Measurements from ENCODE around the gene KIFC1.

Gene KIFC1

DNA sequence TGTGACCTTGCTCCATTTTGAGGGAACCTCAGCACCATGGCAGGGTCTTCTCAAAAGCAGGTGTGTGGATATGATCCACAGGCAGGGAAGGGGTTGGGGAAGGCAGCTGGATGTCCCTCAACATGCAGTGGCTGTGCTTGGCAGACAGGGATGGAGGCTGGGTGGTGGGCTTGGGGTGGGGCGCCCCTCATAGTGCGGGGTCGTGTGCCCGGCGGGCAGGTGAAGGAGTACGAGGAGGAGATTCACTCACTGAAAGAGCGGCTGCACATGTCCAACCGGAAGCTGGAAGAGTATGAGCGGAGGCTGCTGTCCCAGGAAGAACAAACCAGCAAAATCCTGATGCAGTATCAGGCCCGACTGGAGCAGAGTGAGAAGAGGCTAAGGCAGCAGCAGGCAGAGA is 54.7 kb downstream of the KIFC1 start:
- H3K9me3 ChIP-seq (ENCODE audit: control insufficient read depth, low read length), result no peaks in the 10 kb centered on the region
- no peak overlapping the region for H3K4me3 ChIP-seq (ENCODE audit: low read length)
- no peaks in the 10 kb centered on the region for H3K27me3 ChIP-seq (ENCODE audit: control insufficient read depth, insufficient read depth, low read length)
- no peaks in the 10 kb centered on the region for H3K36me3 ChIP-seq (ENCODE audit: control insufficient read depth, insufficient read depth, low read length)
- H3K4me1 ChIP-seq (ENCODE audit: control insufficient read depth, insufficient read depth, low read length), result no peaks in the 10 kb centered on the region
- no peak overlapping the region for H3K9ac ChIP-seq (ENCODE audit: low read length)

GRCh38 chr6:33450434-33450833 is 58.8 kb downstream of the KIFC1 start:
- H3K4me3 ChIP-seq (ENCODE audit: low read length), result no peak overlapping the region
- no peaks in the 10 kb centered on the region for H3K27me3 ChIP-seq (ENCODE audit: control insufficient read depth, insufficient read depth, low read length)
- H3K36me3 ChIP-seq (ENCODE audit: control insufficient read depth, insufficient read depth, low read length), result no peaks in the 10 kb centered on the region
- H3K9me3 ChIP-seq (ENCODE audit: control insufficient read depth, low read length), result no peaks in the 10 kb centered on the region
- H3K4me1 ChIP-seq (ENCODE audit: control insufficient read depth, insufficient read depth, low read length), result peaks cover 7% of the 10 kb centered on the region
- no peak overlapping the region for H3K9ac ChIP-seq (ENCODE audit: low read length)

DNA sequence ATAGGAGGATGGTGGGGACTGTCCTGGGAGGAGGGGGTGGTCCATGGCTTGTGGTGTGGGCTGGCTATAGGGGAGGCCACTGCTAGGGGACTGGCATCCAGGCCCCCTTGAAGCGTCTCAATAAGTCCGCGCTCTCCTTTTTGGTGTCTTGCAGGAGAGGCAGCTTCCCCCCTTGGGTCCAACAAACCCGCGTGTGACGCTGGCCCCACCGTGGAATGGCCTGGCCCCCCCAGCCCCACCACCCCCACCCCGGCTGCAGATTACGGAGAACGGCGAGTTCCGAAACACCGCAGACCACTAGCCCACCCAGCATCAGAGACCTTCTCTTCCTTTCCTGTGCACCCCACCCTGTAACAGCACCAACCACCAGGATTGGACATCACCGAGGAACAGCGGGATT is 60.0 kb downstream of the KIFC1 start:
- no peaks in the 10 kb centered on the region for H3K9me3 ChIP-seq (ENCODE audit: control insufficient read depth, low read length)
- H3K4me3 ChIP-seq (ENCODE audit: low read length), result no peak overlapping the region
- H3K27me3 ChIP-seq (ENCODE audit: control insufficient read depth, insufficient read depth, low read length), result no peaks in the 10 kb centered on the region
- no peak overlapping the region for H3K9ac ChIP-seq (ENCODE audit: low read length)
- H3K36me3 ChIP-seq (ENCODE audit: control insufficient read depth, insufficient read depth, low read length), result no peaks in the 10 kb centered on the region
- H3K4me1 ChIP-seq (ENCODE audit: control insufficient read depth, insufficient read depth, low read length), result peaks cover 8% of the 10 kb centered on the region

DNA sequence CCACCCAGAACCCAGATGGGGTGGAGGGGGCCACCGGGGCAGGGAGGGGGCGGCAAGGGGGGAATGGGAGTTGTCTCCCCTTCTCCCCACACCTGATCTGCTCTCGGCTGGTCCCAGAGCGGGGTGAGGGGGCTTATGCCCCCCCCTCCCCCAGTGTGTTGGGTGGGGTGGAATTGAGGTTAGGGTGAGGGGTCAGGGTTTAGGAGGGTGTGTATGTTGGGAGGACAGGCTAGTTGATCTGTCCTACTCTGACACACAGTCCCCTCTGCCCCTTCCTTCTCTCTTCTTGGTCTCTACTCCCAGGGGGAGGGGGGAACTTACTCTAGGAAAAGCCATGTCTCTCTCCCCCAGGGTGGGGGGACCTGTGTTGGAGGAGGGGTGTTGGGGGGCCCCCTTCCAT is 60.9 kb downstream of the KIFC1 start:
- no peaks in the 10 kb centered on the region for H3K36me3 ChIP-seq (ENCODE audit: control insufficient read depth, insufficient read depth, low read length)
- no peaks in the 10 kb centered on the region for H3K27me3 ChIP-seq (ENCODE audit: control insufficient read depth, insufficient read depth, low read length)
- no peaks in the 10 kb centered on the region for H3K9me3 ChIP-seq (ENCODE audit: control insufficient read depth, low read length)
- no peak overlapping the region for H3K9ac ChIP-seq (ENCODE audit: low read length)
- peaks cover 8% of the 10 kb centered on the region for H3K4me1 ChIP-seq (ENCODE audit: control insufficient read depth, insufficient read depth, low read length)
- no peak overlapping the region for H3K4me3 ChIP-seq (ENCODE audit: low read length)

DNA sequence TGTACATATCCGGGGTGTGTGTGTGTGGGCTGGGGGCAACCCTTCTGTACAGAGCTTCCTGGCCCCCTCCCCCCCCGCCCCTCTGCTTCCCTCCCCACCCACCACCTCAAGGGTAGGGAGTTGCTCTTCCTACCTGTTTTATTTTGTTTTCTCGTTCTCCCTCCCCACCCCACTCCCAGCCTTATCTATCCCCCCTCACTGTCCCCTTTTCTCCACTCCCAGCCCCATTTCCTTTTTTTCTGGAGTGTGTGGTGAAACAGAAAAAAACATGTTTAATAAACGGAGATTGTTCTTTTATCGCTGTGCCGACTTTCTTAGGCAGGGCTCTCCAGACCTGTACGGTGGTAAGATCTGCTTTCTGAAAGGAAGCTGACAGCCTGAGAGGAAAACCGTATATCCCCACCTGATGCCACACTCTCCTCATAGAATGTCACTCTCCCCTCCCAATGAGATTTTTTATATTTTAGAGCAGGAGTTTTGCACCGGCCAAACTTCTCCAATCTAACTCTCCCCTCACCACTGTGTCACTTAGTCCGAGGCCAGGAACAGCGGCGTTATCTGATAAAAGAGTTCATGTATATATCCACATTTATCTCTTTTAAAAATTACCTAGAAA is 61.9 kb downstream of the KIFC1 start:
- Histone ChIP-seq H3K4me3 (ENCODE audit: low read length) (peak overlapping the region; percentile 57), H3K4me1 (ENCODE audit: control insufficient read depth, insufficient read depth, low read length) (peaks cover 8% of the 10 kb centered on the region), H3K36me3 (ENCODE audit: control insufficient read depth, insufficient read depth, low read length) (no peaks in the 10 kb centered on the region), H3K9me3 (ENCODE audit: control insufficient read depth, low read length) (no peaks in the 10 kb centered on the region), H3K9ac (ENCODE audit: low read length) (peak overlapping the region; percentile 87), H3K27me3 (ENCODE audit: control insufficient read depth, insufficient read depth, low read length) (no peaks in the 10 kb centered on the region)

DNA sequence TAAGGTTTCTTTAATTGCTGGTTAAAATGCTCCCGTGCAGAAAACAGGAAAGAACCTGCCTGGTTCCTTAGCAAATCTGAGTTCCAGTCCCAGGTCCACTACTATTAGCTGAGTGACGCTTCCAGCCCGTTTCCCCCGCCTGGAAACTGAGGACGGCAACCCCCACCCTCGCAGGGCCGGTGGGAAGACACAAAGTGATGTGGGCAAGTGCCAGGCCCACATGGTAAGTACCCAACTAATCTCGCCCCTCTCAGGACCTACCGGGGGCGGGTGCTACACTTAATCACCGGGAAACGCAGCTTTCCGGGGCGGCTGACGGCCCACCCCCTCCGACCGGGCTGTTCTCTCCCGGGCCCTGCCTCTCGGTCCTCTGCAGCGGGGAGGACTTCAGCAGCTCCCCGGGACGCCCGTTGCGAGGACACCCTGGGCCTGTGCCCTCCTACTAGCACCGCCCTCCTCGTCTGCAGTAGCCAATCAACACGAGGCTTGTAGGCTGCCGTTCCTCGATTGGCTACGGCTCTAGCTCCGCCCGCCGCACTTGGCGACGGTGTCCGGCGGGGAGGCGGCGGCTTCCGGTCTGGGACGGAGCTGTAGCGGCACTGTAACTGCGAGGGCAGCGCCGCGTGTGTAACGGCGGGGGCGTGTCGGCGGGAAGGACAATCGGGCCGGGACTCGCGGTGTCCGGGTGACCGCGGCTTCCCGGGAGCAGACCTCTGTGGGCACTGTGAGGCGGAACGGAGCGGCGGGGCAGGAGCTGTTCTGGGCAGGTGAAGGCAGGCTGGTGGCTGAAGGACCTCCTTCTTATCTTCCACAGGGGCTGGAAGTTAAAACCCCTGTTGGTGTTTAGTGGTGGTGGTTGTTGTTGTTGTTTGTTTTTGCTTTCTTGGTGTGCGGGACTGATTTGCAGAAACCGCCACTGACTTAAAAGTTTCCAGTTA is 62.7 kb downstream of the KIFC1 start, which contains the start of gene ZBTB9:
TSS of gene ZBTB9 (plus strand) at position 568 of the 938 bp plus-strand sequence. CDS start 525 bp downstream, outside the sequence.
- Histone ChIP-seq H3K36me3 (ENCODE audit: control insufficient read depth, insufficient read depth, low read length) (no peaks in the 10 kb centered on the region), H3K9ac (ENCODE audit: low read length) (peak within 1 kb of the TSS; percentile 87), H3K27me3 (ENCODE audit: control insufficient read depth, insufficient read depth, low read length) (no peaks in the 10 kb centered on the region), H3K4me3 (ENCODE audit: low read length) (peak within 1 kb of the TSS; percentile 57), H3K4me1 (ENCODE audit: control insufficient read depth, insufficient read depth, low read length) (peaks cover 8% of the 10 kb centered on the region), H3K9me3 (ENCODE audit: control insufficient read depth, low read length) (no peaks in the 10 kb centered on the region)

GRCh38 chr6:33455051-33455450 is 63.4 kb downstream of the KIFC1 start:
- Histone ChIP-seq H3K4me3 (ENCODE audit: low read length) (peak overlapping the region; percentile 57), H3K9ac (ENCODE audit: low read length) (peak overlapping the region; percentile 49), H3K27me3 (ENCODE audit: control insufficient read depth, insufficient read depth, low read length) (no peaks in the 10 kb centered on the region), H3K36me3 (ENCODE audit: control insufficient read depth, insufficient read depth, low read length) (no peaks in the 10 kb centered on the region), H3K4me1 (ENCODE audit: control insufficient read depth, insufficient read depth, low read length) (peaks cover 8% of the 10 kb centered on the region), H3K9me3 (ENCODE audit: control insufficient read depth, low read length) (no peaks in the 10 kb centered on the region)

- no peak overlapping the region for H3K9ac ChIP-seq (ENCODE audit: low read length)
- peaks cover 8% of the 10 kb centered on the region for H3K4me1 ChIP-seq (ENCODE audit: control insufficient read depth, insufficient read depth, low read length)
- no peaks in the 10 kb centered on the region for H3K9me3 ChIP-seq (ENCODE audit: control insufficient read depth, low read length)
- H3K4me3 ChIP-seq (ENCODE audit: low read length), result no peak overlapping the region
- no peaks in the 10 kb centered on the region for H3K36me3 ChIP-seq (ENCODE audit: control insufficient read depth, insufficient read depth, low read length)
- no peaks in the 10 kb centered on the region for H3K27me3 ChIP-seq (ENCODE audit: control insufficient read depth, insufficient read depth, low read length)
Measured at GRCh38 chr6:33456156-33456555, 64.5 kb downstream of the KIFC1 start.

DNA sequence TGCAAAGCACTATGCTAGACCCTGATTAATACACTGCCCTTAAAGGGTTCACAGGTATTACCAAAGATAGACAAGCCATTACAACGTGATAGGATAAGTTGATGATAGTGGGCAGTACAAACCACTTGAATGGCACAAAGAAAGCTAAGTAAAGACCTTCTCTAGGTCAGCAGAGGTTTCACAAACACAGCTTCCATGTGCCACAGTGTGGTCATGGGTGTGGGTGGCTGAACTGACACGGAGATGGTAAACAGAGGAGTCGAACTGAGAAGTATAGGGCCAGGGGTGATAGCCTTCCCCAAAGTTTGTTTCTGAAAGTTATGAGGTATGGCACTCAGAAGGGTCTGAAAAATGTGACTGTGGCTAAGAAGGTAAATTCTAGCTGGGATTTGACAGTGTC is 67.1 kb downstream of the KIFC1 start:
- Histone ChIP-seq H3K27me3 (ENCODE audit: control insufficient read depth, insufficient read depth, low read length) (no peaks in the 10 kb centered on the region), H3K4me1 (ENCODE audit: control insufficient read depth, insufficient read depth, low read length) (peaks cover 8% of the 10 kb centered on the region), H3K36me3 (ENCODE audit: control insufficient read depth, insufficient read depth, low read length) (no peaks in the 10 kb centered on the region), H3K4me3 (ENCODE audit: low read length) (no peak overlapping the region), H3K9me3 (ENCODE audit: control insufficient read depth, low read length) (no peaks in the 10 kb centered on the region), H3K9ac (ENCODE audit: low read length) (no peak overlapping the region)

DNA sequence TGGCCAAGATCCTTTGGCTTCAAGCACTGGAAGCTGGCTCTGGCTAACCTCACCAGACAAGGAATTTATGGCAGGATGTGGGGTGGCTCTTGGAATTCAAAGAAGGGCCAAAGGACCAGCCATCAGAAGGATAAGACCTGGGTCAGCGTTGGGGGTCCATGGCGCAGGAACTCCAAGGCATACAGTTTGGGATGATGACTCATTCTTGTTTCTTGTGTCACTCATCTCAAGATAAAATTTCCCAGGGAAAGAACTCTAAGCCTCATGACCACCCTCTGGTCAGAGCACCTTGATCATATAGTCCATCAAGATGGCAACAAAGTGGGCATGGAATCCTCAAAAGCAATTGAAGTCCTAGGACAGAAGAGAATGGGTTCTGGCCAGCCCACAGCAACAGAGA is 67.6 kb downstream of the KIFC1 start:
- Histone ChIP-seq H3K4me1 (ENCODE audit: control insufficient read depth, insufficient read depth, low read length) (peaks cover 8% of the 10 kb centered on the region), H3K9me3 (ENCODE audit: control insufficient read depth, low read length) (no peaks in the 10 kb centered on the region), H3K9ac (ENCODE audit: low read length) (no peak overlapping the region), H3K36me3 (ENCODE audit: control insufficient read depth, insufficient read depth, low read length) (no peaks in the 10 kb centered on the region), H3K27me3 (ENCODE audit: control insufficient read depth, insufficient read depth, low read length) (no peaks in the 10 kb centered on the region), H3K4me3 (ENCODE audit: low read length) (no peak overlapping the region)
